Measurements from ENCODE around the gene ANKRD28. TPM values are rescaled to one million over a fixed set of nuclear protein-coding genes. Genes with fewer than 3 reads are reported as not detected.

The ANKRD28 gene
- total RNA-seq, 1 experiment from 2014 or later: 47.5 TPM

DNA sequence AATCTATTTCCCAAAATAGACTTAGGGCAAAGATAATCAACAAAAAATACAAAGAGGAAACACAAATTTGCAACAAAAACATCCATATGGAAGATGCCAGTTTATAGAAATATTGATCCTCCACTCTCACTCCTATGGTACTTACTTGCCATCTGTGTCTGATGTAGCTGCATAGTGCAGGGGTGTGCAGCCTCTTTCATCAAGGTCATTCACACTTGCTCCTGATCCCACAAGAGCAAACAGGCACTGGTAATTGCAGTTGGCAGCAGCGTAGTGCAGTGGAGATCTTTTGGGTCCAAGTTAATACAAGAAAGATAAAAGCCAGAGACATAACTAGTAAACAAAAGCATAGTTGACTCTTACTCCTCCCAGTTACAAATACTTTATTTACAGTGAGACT, 90.0 kb downstream of the ANKRD28 start:
- no peaks in the 10 kb centered on the region for H4K20me1 ChIP-seq (ENCODE audit: insufficient read depth)
- intact Hi-C loops (cut with micrococcal nuclease): no loop called here
- no TSS peak for BruUV-seq (replicated peaks)
- DNase-seq (ENCODE audit: low read depth, low spot score): no peak
- RAD21 ChIA-PET (ENCODE audit: low non-redundant PET in 1 of 2, low total read pairs in 2 of 2, uncharacterized antibody in 2 of 2, unreplicated experiment in 2 of 2): no interaction called here
- H3K79me2 ChIP-seq (ENCODE audit: insufficient read depth, low read length): no peaks in the 10 kb centered on the region
- no peak overlapping the region for H2AFZ ChIP-seq (ENCODE audit: low read depth, low read length, poor library complexity, severe bottlenecking)
- no peaks in the 10 kb centered on the region for H3K27me3 ChIP-seq (ENCODE audit: insufficient read depth, low read length)
- peaks cover 7 to 12% of the 10 kb centered on the region in 2 experiments; a peak in 3 of 4 replicates for H3K36me3 ChIP-seq (ENCODE audit: control insufficient read depth in 1 of 2, insufficient read depth in 2 of 2, low read length in 2 of 2)
- H3K9me3 ChIP-seq (ENCODE audit: control insufficient read depth in 1 of 2, insufficient read depth in 1 of 2, low read depth in 1 of 2, low read length in 2 of 2): no peaks in the 10 kb centered on the region
- TF ChIP-seq SIN3A (IDR thresholded peaks at IDR 0.05; ENCODE audit: low read depth): no peak
- TF ChIP-seq CBX3 (IDR thresholded peaks at IDR 0.05; ENCODE audit: low read depth): no peak
- no peak for TF ChIP-seq TCF7L2 (IDR thresholded peaks at IDR 0.05; ENCODE audit: borderline replicate concordance, extremely low read depth, insufficient read depth, insufficient read length)
- TF ChIP-seq YY1 (IDR thresholded peaks at IDR 0.05; ENCODE audit: extremely low read depth, insufficient replicate concordance, low read depth, low read length): no peak
- no peak for TF ChIP-seq EZH2phosphoT487 (IDR thresholded peaks at IDR 0.05; ENCODE audit: borderline replicate concordance)
- TF ChIP-seq JUND (IDR thresholded peaks at IDR 0.05): no peak
- TF ChIP-seq, protein P1, sequence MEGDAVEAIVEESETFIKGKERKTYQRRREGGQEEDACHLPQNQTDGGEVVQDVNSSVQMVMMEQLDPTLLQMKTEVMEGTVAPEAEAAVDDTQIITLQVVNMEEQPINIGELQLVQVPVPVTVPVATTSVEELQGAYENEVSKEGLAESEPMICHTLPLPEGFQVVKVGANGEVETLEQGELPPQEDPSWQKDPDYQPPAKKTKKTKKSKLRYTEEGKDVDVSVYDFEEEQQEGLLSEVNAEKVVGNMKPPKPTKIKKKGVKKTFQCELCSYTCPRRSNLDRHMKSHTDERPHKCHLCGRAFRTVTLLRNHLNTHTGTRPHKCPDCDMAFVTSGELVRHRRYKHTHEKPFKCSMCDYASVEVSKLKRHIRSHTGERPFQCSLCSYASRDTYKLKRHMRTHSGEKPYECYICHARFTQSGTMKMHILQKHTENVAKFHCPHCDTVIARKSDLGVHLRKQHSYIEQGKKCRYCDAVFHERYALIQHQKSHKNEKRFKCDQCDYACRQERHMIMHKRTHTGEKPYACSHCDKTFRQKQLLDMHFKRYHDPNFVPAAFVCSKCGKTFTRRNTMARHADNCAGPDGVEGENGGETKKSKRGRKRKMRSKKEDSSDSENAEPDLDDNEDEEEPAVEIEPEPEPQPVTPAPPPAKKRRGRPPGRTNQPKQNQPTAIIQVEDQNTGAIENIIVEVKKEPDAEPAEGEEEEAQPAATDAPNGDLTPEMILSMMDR (IDR thresholded peaks at IDR 0.05 in 2 of 3, conservative IDR thresholded peaks at IDR 0.05 in 1 of 3; ENCODE audit: borderline replicate concordance in 1 of 3, insufficient read depth in 1 of 3, low read depth in 2 of 3, low read length in 2 of 3): no peak
- TF ChIP-seq ZNF274 (IDR thresholded peaks at IDR 0.05; ENCODE audit: low read depth, low read length): no peak
- no peak for TF ChIP-seq RAD21 (IDR thresholded peaks at IDR 0.05; ENCODE audit: low read depth)
- no peak for TF ChIP-seq POLR2AphosphoS5 (IDR thresholded peaks at IDR 0.05; ENCODE audit: low read depth, low read length)
- TF ChIP-seq CEBPB (IDR thresholded peaks at IDR 0.05; ENCODE audit: low read depth): no peak
- TF ChIP-seq, protein P2, sequence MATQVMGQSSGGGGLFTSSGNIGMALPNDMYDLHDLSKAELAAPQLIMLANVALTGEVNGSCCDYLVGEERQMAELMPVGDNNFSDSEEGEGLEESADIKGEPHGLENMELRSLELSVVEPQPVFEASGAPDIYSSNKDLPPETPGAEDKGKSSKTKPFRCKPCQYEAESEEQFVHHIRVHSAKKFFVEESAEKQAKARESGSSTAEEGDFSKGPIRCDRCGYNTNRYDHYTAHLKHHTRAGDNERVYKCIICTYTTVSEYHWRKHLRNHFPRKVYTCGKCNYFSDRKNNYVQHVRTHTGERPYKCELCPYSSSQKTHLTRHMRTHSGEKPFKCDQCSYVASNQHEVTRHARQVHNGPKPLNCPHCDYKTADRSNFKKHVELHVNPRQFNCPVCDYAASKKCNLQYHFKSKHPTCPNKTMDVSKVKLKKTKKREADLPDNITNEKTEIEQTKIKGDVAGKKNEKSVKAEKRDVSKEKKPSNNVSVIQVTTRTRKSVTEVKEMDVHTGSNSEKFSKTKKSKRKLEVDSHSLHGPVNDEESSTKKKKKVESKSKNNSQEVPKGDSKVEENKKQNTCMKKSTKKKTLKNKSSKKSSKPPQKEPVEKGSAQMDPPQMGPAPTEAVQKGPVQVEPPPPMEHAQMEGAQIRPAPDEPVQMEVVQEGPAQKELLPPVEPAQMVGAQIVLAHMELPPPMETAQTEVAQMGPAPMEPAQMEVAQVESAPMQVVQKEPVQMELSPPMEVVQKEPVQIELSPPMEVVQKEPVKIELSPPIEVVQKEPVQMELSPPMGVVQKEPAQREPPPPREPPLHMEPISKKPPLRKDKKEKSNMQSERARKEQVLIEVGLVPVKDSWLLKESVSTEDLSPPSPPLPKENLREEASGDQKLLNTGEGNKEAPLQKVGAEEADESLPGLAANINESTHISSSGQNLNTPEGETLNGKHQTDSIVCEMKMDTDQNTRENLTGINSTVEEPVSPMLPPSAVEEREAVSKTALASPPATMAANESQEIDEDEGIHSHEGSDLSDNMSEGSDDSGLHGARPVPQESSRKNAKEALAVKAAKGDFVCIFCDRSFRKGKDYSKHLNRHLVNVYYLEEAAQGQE (IDR thresholded peaks at IDR 0.05; ENCODE audit: low read depth): no peak
- TF ChIP-seq ELF1 (IDR thresholded peaks at IDR 0.05; ENCODE audit: borderline replicate concordance, low read depth): no peak
- no peak for TF ChIP-seq ZBTB33 (IDR thresholded peaks at IDR 0.05; ENCODE audit: extremely low read depth, insufficient replicate concordance, low read length)
- TF ChIP-seq EGR1 (IDR thresholded peaks at IDR 0.05; ENCODE audit: low read depth): no peak
- TF ChIP-seq SRF (IDR thresholded peaks at IDR 0.05; ENCODE audit: low read depth): no peak
- no peak for TF ChIP-seq MAX (IDR thresholded peaks at IDR 0.05)
- TF ChIP-seq SP1 (IDR thresholded peaks at IDR 0.05; ENCODE audit: low read depth): no peak
- no peak for TF ChIP-seq EZH2 (IDR thresholded peaks at IDR 0.05)
- POLR2A ChIA-PET: no interaction called here
- no peak overlapping the region for H3K9ac ChIP-seq (ENCODE audit: low read length)
- no peak overlapping the region for H3K4me3 ChIP-seq (replicated peaks in 1 of 2; ENCODE audit: low read depth in 1 of 2, low read length in 2 of 2)
- ATAC-seq: no peak
- H3K9me2 ChIP-seq (ENCODE audit: insufficient read depth): no peaks in the 10 kb centered on the region
- no peaks in the 10 kb centered on the region for H3K4me1 ChIP-seq (ENCODE audit: control insufficient read depth in 1 of 2, insufficient read depth in 2 of 2, low read length in 2 of 2)
- H3K27ac ChIP-seq (ENCODE audit: low read depth, low read length): no peak overlapping the region
- H3K4me2 ChIP-seq (ENCODE audit: low read length): no peak overlapping the region
- CTCF ChIA-PET: interaction anchor here (0.8 kb wide), 1 partner anchor 105 kb away, joined by 3 read pairs; no protein-coding TSS in a partner anchor
